Esophagus squamous epithelium (tissue), 5 donors: ENCODE results near the gene SYNRG. TPM values are rescaled to one million over a fixed set of nuclear protein-coding genes. Genes with fewer than 3 reads are reported as not detected.

Source experiments
- DNase-seq: peaks from one replicate; lab custom pipeline; 2025; lab: John Stamatoyannopoulos, UW
- H3K27ac ChIP-seq, 4 donors: fragments of 200-600 bp; sonication (generic); one replicate each; pipeline ENCODE4 v1.5.1; 2016 to 2019; ENCODE audit warnings: mild to moderate bottlenecking in 1 of 4
- H3K27me3 ChIP-seq, 4 donors: fragments of 200-600 bp; sonication (generic); 1 replicate in 3 of 4; 2 replicates in 1 of 4; pipeline versions ENCODE4 v1.5.1 to v1.6.0; 2017 to 2021; ENCODE audit warnings: antibody characterized with exemption in 1 of 4
- H3K36me3 ChIP-seq, 3 donors: fragments of 200-600 bp; sonication (generic); one replicate each; pipeline ENCODE4 v1.5.1; 2016 to 2019
- H3K4me1 ChIP-seq, 3 donors: fragments of 200-600 bp; sonication (generic); one replicate each; pipeline ENCODE4 v1.5.1; 2017 to 2019
- H3K4me3 ChIP-seq, 4 donors: fragments of 200-600 bp; sonication (generic); 1 replicate in 3 of 4; 2 replicates in 1 of 4; pipeline ENCODE4 v1.5.1; 2016 to 2019; ENCODE audit warnings: mild to moderate bottlenecking in 2 of 4, moderate library complexity in 1 of 4
- H3K9me3 ChIP-seq, 3 donors: fragments of 200-600 bp; sonication (generic); one replicate each; pipeline ENCODE4 v1.5.1; 2016 to 2019
- POLR2A ChIP-seq, 4 donors: fragments of 450-650 bp; IDR thresholded peaks; one replicate each; pipeline ENCODE4 v1.6.1; 2017; ENCODE audit warnings: antibody characterized with exemption in 4 of 4, mild to moderate bottlenecking in 4 of 4, moderate library complexity in 3 of 4
- WGBS, 2 donors: methylation state at CpG; one replicate each; pipeline ENCODE4 v1.1.5; 2018; 5-methylcytosine and 5-hydroxymethylcytosine counted together
- intact Hi-C: fragments of 100-400 bp; cut with DNase I; formaldehyde crosslinking; loops from one replicate; pipeline ENCODE4 v1.15.0; 2022
- total RNA-seq, 4 donors: library from RNA; depleted of rRNA; stranded (reverse); fragments of >200 nt; gene quantifications; one replicate each; pipeline ENCODE4 v1.1.0, GENCODE V29; 2016
- TF ChIP-seq, protein P1 (sequence below), 6 experiments: fragments of 450-650 bp in 4 of 6; fragments of 200-600 bp in 2 of 6; sonication (generic) in 2 of 6; IDR thresholded peaks; one replicate each; pipeline ENCODE4 v1.5.1; 2016 to 2019; ENCODE audit warnings: antibody characterized with exemption in 6 of 6, mild to moderate bottlenecking in 4 of 6, moderate library complexity in 4 of 6
- donor health status: DM: yes; HTN: yes; CAD: no.

SYNRG gene
- total RNA-seq, 4 donors from 2014 or later: 16.5 to 24.2 (median 21.3) TPM

GRCh38 chr17:37479025-37479424 lies 130.2 kb downstream of the SYNRG start:
- WGBS, 2 donors: 100% methylated on average over 1 of the region's 1 CpG
- Histone ChIP-seq H3K9me3 (no peaks in the 10 kb centered on the region), H3K4me1 (peaks cover 0 to 66% (median 23%) of the 10 kb centered on the region in 3 donors), H3K4me3 (no peak overlapping the region), H3K36me3 (peaks cover 0 to 51% (median 8%) of the 10 kb centered on the region in 3 donors), H3K27me3 (no peaks in the 10 kb centered on the region), H3K27ac (no peak overlapping the region)
- intact Hi-C loops: no loop called here
- DNase-seq: no peak
- TF ChIP-seq, protein P1, sequence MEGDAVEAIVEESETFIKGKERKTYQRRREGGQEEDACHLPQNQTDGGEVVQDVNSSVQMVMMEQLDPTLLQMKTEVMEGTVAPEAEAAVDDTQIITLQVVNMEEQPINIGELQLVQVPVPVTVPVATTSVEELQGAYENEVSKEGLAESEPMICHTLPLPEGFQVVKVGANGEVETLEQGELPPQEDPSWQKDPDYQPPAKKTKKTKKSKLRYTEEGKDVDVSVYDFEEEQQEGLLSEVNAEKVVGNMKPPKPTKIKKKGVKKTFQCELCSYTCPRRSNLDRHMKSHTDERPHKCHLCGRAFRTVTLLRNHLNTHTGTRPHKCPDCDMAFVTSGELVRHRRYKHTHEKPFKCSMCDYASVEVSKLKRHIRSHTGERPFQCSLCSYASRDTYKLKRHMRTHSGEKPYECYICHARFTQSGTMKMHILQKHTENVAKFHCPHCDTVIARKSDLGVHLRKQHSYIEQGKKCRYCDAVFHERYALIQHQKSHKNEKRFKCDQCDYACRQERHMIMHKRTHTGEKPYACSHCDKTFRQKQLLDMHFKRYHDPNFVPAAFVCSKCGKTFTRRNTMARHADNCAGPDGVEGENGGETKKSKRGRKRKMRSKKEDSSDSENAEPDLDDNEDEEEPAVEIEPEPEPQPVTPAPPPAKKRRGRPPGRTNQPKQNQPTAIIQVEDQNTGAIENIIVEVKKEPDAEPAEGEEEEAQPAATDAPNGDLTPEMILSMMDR (IDR thresholded peaks at IDR 0.05): no peak
- no peak for TF ChIP-seq POLR2A (IDR thresholded peaks at IDR 0.05)

- Histone ChIP-seq H3K27ac (peak overlapping the region in 3 of 4 donors; percentile 7 to 57 (median 27)), H3K4me1 (peaks cover 0 to 58% (median 23%) of the 10 kb centered on the region in 3 donors), H3K9me3 (no peaks in the 10 kb centered on the region), H3K36me3 (peaks cover 0 to 60% (median 14%) of the 10 kb centered on the region in 3 donors), H3K27me3 (no peaks in the 10 kb centered on the region), H3K4me3 (no peak overlapping the region)
- TF ChIP-seq, protein P1 (IDR thresholded peaks at IDR 0.05): no peak
- no peak for TF ChIP-seq POLR2A (IDR thresholded peaks at IDR 0.05)
- no peak for DNase-seq
- intact Hi-C loops: no loop called here
- WGBS, 2 donors: 20 to 22% methylated on average over 2 of the region's 2 CpGs
Measured at GRCh38 chr17:37478187-37478586, 131.0 kb downstream of the SYNRG start.

GRCh38 chr17:37476431-37477120 lies 132.6 kb downstream of the SYNRG start:
- no peaks in the 10 kb centered on the region for H3K27me3 ChIP-seq
- intact Hi-C loops: no loop called here
- 22 to 66% methylated on average over 4 of the region's 4 CpGs for WGBS, 2 donors
- H3K4me1 ChIP-seq: peaks cover 0 to 47% (median 21%) of the 10 kb centered on the region in 3 donors
- H3K4me3 ChIP-seq: no peak overlapping the region
- H3K36me3 ChIP-seq: peaks cover 0 to 76% (median 16%) of the 10 kb centered on the region in 3 donors
- no peak for DNase-seq
- TF ChIP-seq POLR2A (IDR thresholded peaks at IDR 0.05): no peak
- TF ChIP-seq, protein P1 (IDR thresholded peaks at IDR 0.05): no peak
- H3K9me3 ChIP-seq: no peaks in the 10 kb centered on the region
- peak overlapping the region; percentile 45 to 72 (median 64) for H3K27ac ChIP-seq

DNA sequence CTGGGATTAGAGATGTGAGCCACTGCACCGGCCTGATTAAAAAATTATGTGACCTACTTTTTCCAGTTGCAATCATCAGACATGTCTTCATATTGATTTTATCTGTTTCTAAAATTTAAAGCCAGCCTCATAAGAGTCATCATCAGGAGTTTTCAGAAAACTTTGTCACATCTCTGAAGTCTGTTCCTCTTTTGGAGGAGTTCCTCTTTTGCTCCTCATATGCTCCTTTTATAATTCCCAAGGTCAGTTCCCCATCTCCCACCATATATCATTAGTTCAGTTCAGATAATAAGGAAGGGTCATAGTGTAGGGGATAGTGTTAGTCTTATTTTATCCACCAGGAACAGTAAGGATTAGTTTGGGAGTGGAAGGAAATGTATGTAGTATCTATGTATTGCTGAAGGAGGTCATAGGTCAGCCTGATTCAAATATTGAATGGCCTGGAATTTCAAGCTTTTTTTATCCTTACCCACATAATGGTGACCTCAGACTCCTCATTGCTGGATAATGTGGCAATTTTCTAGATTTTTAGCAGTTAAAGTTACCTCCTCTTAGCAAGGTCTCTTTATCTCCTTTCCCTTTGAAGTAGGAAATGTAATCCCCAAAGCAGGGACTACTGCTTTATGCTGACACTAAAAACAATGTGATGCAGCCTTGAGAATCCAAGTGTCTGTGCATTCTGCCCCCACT lies 133.3 kb downstream of the SYNRG start:
- WGBS, 2 donors: 71% methylated on average over 1 of the region's 1 CpG; no CpG with 5 or more reads in 1 of the 2 donors
- Histone ChIP-seq H3K9me3 (no peaks in the 10 kb centered on the region), H3K27ac (peak overlapping the region; percentile 45 to 72 (median 64)), H3K4me3 (no peak overlapping the region), H3K4me1 (peaks cover 0 to 40% (median 18%) of the 10 kb centered on the region in 3 donors), H3K36me3 (peaks cover 0 to 83% (median 23%) of the 10 kb centered on the region in 3 donors), H3K27me3 (no peaks in the 10 kb centered on the region)
- intact Hi-C loops: no loop called here
- DNase-seq: no peak
- TF ChIP-seq, protein P1 (IDR thresholded peaks at IDR 0.05): no peak
- TF ChIP-seq POLR2A (IDR thresholded peaks at IDR 0.05): no peak

GRCh38 chr17:37470181-37470580 lies 139.0 kb downstream of the SYNRG start:
- Histone ChIP-seq H3K4me3 (no peak overlapping the region), H3K27me3 (no peaks in the 10 kb centered on the region), H3K9me3 (no peaks in the 10 kb centered on the region), H3K4me1 (peaks cover 0 to 19% (median 0%) of the 10 kb centered on the region in 3 donors), H3K27ac (no peak overlapping the region), H3K36me3 (peaks cover 5 to 100% (median 44%) of the 10 kb centered on the region in 3 donors)
- TF ChIP-seq POLR2A (IDR thresholded peaks at IDR 0.05): no peak
- TF ChIP-seq, protein P1 (IDR thresholded peaks at IDR 0.05): no peak
- no peak for DNase-seq
- WGBS, 2 donors: 80 to 87% methylated on average over 5 to 7 of the region's 7 CpGs
- intact Hi-C loops: no loop called here
